Colonic mucosa (tissue), 4 donors: Measurements from ENCODE around the gene TSSK3. TPM values are rescaled to one million over a fixed set of nuclear protein-coding genes. Genes with fewer than 3 reads are reported as not detected.

ENCODE experiments used
- DNase-seq: peaks from one replicate; pipeline ENCODE4 v3.0.0-alpha.2; 2020
- H3K27ac ChIP-seq: fragments of 200-600 bp; one replicate; pipeline ENCODE4 v1.8.0; 2021
- H3K27me3 ChIP-seq: fragments of 200-600 bp; one replicate; pipeline ENCODE4 v1.8.0; 2021
- H3K36me3 ChIP-seq: fragments of 200-600 bp; one replicate; pipeline ENCODE4 v1.8.0; 2021
- H3K4me1 ChIP-seq: fragments of 200-600 bp; one replicate; pipeline ENCODE4 v1.8.0; 2021; ENCODE audit warnings: mild to moderate bottlenecking
- H3K4me3 ChIP-seq: fragments of 200-600 bp; one replicate; pipeline ENCODE4 v1.8.0; 2021
- H3K9ac ChIP-seq, 2 donors: one replicate each; pipeline ENCODE4 v1.7.0; 2013; ENCODE audit warnings: control low read depth in 2 of 2, low read depth in 2 of 2, low read length in 2 of 2
- H3K9me3 ChIP-seq: fragments of 200-600 bp; one replicate; pipeline ENCODE4 v1.8.0; 2021
- intact Hi-C: fragments of 100-400 bp; cut with DNase I; formaldehyde crosslinking; loops from one replicate; pipeline ENCODE4 v1.14.1; 2022
- total RNA-seq, 2 donors: library from RNA; stranded (reverse); fragmentation: NEBNext Ultra II Directional in 1 of 2; extraction: Animal tissue kit (Norgen Biotek cat#: 25700) in 1 of 2; gene quantifications; one replicate each; pipeline ENCODE4 v1.2.1, GENCODE V29; 2021
- TF ChIP-seq, protein P1 (sequence below): fragments of 200-600 bp; IDR thresholded peaks from one replicate; pipeline ENCODE4 v1.8.0; 2022; ENCODE audit warnings: antibody characterized with exemption, mild to moderate bottlenecking
- donor health status: healthy.
- donor health status: DM: no; HTN: no; CAD: no.
- donor health status: DM: no; HTN: no; CAD: no.

The TSSK3 gene
- total RNA-seq, 2 donors from 2014 or later = 0.61 to 0.99 TPM

DNA sequence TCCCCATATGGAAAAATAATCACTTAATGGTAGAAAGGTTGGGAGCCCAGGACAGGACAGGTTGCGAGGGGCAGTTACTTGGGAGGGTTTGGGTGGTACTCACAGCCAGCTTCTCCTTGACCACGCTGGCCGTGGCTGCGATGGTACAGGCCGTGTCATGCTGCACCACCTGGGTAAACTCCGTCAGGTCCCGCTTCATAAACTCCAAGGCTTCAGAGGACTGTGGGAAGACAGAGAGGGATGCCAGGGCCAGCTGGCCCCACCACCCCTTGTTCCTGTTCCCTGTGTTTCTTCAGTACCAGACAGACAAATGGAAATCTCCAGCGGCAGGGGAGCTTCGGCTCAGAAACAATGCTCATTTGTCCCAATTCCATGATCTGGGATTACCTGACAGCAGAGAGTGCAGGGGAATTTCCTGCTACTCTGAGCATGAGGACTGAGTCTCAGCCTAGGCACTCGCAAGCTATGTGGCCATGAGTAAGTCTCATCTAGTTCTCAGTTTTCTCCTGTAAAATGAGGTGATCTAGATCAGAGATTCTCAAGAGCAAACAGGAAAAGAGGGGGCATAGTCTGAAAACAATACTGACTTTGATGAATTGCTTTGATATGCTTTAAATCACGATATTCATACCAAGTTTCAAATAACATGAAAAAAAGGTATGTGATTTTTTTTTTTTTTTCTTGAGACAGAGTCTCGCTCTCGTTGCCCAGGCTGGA lies 24.5 kb downstream of the TSSK3 start:
- Histone ChIP-seq H3K9me3 (no peaks in the 10 kb centered on the region), H3K27me3 (no peaks in the 10 kb centered on the region), H3K36me3 (peaks cover 6% of the 10 kb centered on the region), H3K9ac (no peak overlapping the region), H3K4me3 (no peak overlapping the region), H3K4me1 (no peaks in the 10 kb centered on the region), H3K27ac (no peak overlapping the region)
- TF ChIP-seq, protein P1, sequence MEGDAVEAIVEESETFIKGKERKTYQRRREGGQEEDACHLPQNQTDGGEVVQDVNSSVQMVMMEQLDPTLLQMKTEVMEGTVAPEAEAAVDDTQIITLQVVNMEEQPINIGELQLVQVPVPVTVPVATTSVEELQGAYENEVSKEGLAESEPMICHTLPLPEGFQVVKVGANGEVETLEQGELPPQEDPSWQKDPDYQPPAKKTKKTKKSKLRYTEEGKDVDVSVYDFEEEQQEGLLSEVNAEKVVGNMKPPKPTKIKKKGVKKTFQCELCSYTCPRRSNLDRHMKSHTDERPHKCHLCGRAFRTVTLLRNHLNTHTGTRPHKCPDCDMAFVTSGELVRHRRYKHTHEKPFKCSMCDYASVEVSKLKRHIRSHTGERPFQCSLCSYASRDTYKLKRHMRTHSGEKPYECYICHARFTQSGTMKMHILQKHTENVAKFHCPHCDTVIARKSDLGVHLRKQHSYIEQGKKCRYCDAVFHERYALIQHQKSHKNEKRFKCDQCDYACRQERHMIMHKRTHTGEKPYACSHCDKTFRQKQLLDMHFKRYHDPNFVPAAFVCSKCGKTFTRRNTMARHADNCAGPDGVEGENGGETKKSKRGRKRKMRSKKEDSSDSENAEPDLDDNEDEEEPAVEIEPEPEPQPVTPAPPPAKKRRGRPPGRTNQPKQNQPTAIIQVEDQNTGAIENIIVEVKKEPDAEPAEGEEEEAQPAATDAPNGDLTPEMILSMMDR = no peak
- intact Hi-C loops = no loop called here
- no peak for DNase-seq

DNA sequence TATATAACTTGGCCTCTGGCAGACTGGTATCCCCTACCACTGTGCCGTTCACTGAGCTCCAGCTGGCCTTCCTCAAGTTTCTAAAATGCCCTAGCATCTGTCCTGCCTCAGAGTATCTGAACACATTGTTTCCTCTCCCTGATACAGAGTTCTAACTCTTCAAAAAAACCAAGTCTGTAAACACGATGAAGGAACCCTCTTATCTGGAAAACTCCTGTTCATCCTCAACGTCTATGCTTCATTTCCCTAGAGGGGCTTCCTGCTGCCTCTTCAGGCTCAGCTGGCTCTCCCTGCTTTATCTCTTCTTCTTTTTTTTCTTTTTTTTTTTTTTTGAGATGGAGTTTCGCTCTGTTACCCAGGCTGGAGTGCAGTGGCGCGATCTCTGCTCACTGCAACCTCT lies 26.3 kb downstream of the TSSK3 start:
- Histone ChIP-seq H3K9ac (no peak overlapping the region), H3K27me3 (no peaks in the 10 kb centered on the region), H3K27ac (no peak overlapping the region), H3K4me3 (no peak overlapping the region), H3K4me1 (peaks cover 7% of the 10 kb centered on the region), H3K9me3 (no peaks in the 10 kb centered on the region), H3K36me3 (peaks cover 6% of the 10 kb centered on the region)
- intact Hi-C loops = no loop called here
- DNase-seq = no peak
- TF ChIP-seq, protein P1 = no peak

DNA sequence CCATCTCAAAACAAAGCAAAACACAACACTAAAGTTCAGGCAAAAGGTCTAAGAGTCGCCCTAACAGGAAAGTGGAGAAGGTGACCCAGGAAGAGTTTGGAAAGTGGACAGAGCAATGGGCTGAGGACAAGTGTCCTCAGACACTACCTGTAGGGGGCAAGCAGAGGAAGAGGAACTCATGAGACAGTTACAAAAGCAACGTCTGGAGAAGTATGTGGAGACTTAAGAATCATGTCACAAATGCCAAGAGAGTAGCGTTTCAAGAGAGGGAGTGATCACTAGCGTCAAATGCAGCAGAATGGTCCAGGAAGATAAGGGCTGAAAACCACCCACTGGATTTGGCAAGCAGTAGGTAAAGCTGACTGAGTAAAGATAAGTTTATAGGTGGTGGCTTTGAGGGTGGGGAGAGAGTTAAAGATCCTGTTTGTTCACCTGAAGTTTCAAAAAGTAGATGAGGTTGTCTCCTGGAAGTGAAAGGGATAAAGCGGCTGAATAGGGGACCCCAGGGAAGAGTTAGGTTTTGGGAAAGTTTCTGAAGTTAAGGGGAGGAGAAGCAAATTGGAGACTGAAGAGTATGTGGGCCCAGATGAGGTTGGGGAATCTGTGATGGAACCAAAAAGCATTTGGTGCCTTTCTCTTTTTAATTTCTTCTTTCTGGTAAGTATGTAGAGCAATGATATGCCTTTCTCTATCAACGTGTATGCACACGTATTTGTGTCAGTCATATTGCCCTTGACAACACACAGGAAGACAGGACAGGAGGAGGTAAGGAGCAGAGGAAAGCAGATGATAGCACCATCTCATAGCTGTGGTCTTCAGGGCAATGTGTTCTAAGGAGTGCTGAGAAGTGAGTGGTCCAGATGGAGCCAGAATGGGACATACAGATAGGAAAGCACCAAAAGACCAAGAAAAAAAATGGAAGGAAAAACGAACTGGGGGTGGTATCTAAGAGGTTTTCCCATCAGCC lies 28.8 kb downstream of the TSSK3 start:
- H3K27me3 ChIP-seq = no peaks in the 10 kb centered on the region
- no peak overlapping the region for H3K27ac ChIP-seq
- H3K9me3 ChIP-seq = no peaks in the 10 kb centered on the region
- TF ChIP-seq, protein P1 = no peak
- H3K36me3 ChIP-seq = peaks cover 6% of the 10 kb centered on the region
- intact Hi-C loops = no loop called here
- no peak for DNase-seq
- H3K4me1 ChIP-seq = peaks cover 7% of the 10 kb centered on the region
- no peak overlapping the region for H3K4me3 ChIP-seq
- no peak overlapping the region for H3K9ac ChIP-seq

DNA sequence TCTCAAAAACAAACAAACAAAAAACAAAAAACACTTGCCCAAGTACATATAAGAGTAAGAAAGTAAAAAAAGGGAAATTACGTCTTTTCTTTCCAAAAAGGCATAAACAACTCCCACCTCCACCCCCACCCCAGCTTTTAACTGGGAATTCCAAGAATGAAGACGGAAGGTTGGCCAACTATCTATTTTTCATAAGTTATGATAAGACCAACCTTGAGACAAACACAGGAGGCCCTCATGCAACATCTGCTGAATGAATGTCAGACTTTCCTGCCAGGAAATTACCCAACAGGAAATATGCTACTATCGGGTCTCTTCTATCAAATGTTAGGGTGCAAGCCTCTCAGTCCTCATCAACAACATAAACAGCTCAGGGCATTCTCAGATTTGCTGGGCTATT lies 30.0 kb downstream of the TSSK3 start:
- intact Hi-C loops = no loop called here
- Histone ChIP-seq H3K27me3 (no peaks in the 10 kb centered on the region), H3K27ac (no peak overlapping the region), H3K4me3 (no peak overlapping the region), H3K9me3 (no peaks in the 10 kb centered on the region), H3K36me3 (peaks cover 6% of the 10 kb centered on the region), H3K4me1 (peaks cover 7% of the 10 kb centered on the region), H3K9ac (no peak overlapping the region)
- TF ChIP-seq, protein P1 = no peak
- no peak for DNase-seq

DNA sequence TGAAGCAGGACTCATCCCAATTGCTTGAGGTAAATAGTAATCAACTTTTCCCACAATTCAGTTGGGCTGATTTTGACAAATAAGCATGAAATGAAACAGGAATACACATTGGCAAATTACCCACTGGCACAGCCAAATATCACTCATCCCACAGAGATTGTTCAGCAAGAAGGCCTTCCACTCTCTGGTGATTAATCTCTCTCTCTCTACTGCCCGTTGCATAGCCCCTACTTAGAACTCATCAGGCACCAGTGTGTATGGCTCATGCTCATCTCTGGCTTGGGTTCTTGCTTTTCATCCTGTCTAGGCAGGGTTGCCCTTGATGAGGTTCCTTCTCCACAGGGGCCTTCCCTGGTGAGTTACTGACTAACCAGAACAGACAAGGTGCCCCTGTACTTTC lies 30.8 kb downstream of the TSSK3 start:
- Histone ChIP-seq H3K4me3 (no peak overlapping the region), H3K27me3 (no peaks in the 10 kb centered on the region), H3K27ac (no peak overlapping the region), H3K36me3 (peaks cover 6% of the 10 kb centered on the region), H3K9ac (peak overlapping the region in 1 of 2 donors; percentile 95), H3K4me1 (peaks cover 7% of the 10 kb centered on the region), H3K9me3 (no peaks in the 10 kb centered on the region)
- TF ChIP-seq, protein P1 = no peak
- DNase-seq = no peak
- intact Hi-C loops = no loop called here
